Measurements from ENCODE around the gene PCBP4.

The PCBP4 gene

GRCh38 chr3:51954105-51954504, 13.1 kb downstream of the PCBP4 start:
- no peak for DNase-seq

DNA sequence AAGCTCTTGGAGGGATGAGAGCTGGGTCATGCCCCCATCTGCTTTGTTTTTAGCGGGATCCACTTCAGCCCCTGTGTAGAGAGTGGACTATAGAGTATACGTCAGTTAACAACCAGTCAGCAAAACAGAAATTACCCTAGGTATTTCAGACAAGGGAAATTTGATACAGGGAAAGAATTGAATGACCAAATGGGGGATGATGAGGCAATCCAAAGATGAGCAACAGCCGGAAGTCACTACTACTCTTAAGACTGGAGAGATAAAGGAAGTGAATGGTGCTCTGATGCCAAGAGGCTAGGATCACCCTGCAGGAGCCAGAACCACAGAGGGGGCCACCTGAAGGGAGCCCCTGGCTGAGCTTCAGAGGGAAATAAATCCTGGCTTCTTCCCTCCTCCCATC, 13.8 kb downstream of the PCBP4 start:
- no peak for DNase-seq

DNA sequence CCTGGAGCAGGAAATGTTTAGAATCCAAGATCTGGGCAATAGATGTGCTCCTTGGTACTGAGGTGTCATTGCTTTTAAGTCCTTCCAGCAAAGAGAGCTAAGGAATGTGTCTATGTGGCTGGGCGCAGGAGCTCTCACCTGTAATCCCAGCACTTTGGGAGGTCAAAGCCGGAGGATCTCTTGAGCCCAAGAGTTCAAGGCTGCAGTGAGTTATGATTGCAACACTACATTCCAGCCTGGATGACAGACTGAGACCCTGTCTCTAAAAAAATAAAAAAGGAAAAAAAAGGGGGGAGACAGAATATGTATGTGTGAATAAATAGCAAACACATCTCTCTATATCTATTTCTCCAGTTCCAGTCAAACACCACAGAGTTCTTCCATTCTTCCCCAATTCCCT, 16.4 kb downstream of the PCBP4 start:
- no peak for DNase-seq

DNA sequence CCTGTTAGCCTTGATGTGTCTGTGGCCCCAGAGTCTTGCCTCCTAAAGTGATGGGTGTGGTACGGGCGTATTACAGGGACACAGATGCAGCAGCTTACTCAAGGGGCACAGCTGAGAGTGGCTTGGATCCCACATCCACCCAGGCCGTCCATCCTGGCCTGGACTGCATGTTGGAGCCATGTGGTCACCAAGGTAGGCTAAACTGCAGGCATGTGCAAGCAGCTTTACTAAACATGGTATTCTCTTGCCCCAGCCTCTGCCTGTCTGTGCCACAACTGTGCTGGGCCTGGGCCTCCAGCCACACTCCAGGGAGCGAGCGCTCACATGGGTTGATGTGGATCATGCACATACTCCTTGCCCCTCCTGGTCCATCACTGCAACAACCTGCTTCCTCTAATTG, 18.1 kb downstream of the PCBP4 start:
- no peak for DNase-seq

GRCh38 chr3:51948016-51948580, 19.2 kb downstream of the PCBP4 start:
- DNase-seq, result no peak

- DNase-seq, result no peak
These were observed 19.9 kb downstream of the PCBP4 start for GRCh38 chr3:51947215-51947900.

GRCh38 chr3:51946796-51947195, 20.5 kb downstream of the PCBP4 start:
- no peak for DNase-seq

DNA sequence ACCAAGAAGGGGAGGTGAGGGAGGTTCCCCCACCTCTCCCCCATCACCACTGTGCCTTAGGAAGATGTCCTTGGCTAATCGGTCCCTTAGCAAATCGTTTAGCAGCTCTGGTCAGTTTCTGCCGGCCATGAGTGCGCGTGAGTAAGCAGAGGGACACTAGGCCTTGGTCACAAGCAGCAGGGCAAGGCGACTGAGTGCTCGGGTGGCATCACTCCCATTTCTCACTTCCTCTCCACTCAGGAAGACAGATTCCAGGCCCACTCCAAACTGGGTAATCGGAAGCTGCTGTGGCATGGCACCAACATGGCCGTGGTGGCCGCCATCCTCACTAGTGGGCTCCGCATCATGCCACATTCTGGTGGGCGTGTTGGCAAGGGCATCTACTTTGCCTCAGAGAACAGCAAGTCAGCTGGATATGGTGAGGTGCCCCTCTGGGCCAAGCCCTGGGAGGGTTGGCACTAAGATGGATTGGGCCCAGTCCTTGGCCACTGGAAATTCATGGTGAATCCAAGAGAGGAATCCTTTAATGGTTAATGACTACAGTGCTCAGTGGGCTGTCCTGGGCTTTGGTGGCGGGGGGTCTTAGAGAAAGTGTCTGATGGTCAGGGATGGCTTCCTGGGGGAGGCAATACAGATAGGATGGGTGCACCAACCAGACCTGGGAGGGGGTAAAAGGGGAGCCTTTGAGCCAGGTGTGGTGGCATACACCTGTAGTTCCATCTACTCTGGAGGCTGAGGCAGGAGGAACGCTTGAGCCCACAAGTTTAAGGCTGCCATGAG, 21.1 kb downstream of the PCBP4 start:
- no peak for DNase-seq

GRCh38 chr3:51945031-51945840, 22.0 kb downstream of the PCBP4 start:
- DNase-seq, result no peak

GRCh38 chr3:51944451-51945021, 22.7 kb downstream of the PCBP4 start:
- no peak for DNase-seq

- no peak for DNase-seq
These were observed 23.5 kb downstream of the PCBP4 start for GRCh38 chr3:51943451-51944391.

- no peak for DNase-seq
These were observed 24.4 kb downstream of the PCBP4 start for GRCh38 chr3:51942603-51943450.

- peak; percentile 91 for DNase-seq
These were observed 25.3 kb downstream of the PCBP4 start, which contains the start of the genes PARP3 and RRP9 for GRCh38 chr3:51941798-51942602. PARP3 (plus strand) TSS chr3:51942363; CDS start chr3:51943356, 993 bp downstream. RRP9 (minus strand) TSS chr3:51941904; CDS start chr3:51941867, 37 bp downstream.

- no peak for DNase-seq
These were observed 25.8 kb downstream of the PCBP4 start for GRCh38 chr3:51941463-51941797.

- DNase-seq, result no peak
These were observed 26.4 kb downstream of the PCBP4 start for GRCh38 chr3:51940648-51941462.

- no peak for DNase-seq
These were observed 28.4 kb downstream of the PCBP4 start for GRCh38 chr3:51938780-51939425.

- no peak for DNase-seq
These were observed 29.4 kb downstream of the PCBP4 start for GRCh38 chr3:51937611-51938450.

Measured in NCI-H2107 (cell line).